H9 (cell line): ENCODE data around the gene COMMD1. TPM values are rescaled to one million over a fixed set of nuclear protein-coding genes. Genes with fewer than 3 reads are reported as not detected.

Experiments
- DNase-seq: peaks from one replicate; pipeline ENCODE4 v3.0.0-alpha.2; 2017
- H2AFZ ChIP-seq: one replicate; pipeline ENCODE4 v1.6.1; 2013; ENCODE audit warnings: mild to moderate bottlenecking, low read length, control low read depth, moderate library complexity
- H2AK5ac ChIP-seq: 2 replicates; pipeline ENCODE4 v1.6.1; 2013; ENCODE audit warnings: low read length, control low read depth, mixed read lengths; ENCODE audit not compliant: insufficient read length
- H2BK120ac ChIP-seq: one replicate; pipeline ENCODE4 v1.6.1; 2013; ENCODE audit warnings: low read depth, mild to moderate bottlenecking, low read length, control low read depth, inconsistent platforms; ENCODE audit not compliant: poor library complexity, severe bottlenecking
- H2BK12ac ChIP-seq: 2 replicates; pipeline ENCODE4 v1.6.1; 2013; ENCODE audit warnings: low read length, control low read depth, mixed read lengths, low read depth; ENCODE audit not compliant: insufficient read length
- H2BK15ac ChIP-seq: 2 replicates; pipeline ENCODE4 v1.6.1; 2013; ENCODE audit warnings: low read depth, low read length, control low read depth
- H2BK20ac ChIP-seq: one replicate; pipeline ENCODE4 v1.6.1; 2013; ENCODE audit warnings: low read depth, mild to moderate bottlenecking, low read length, control low read depth, inconsistent platforms; ENCODE audit not compliant: poor library complexity, severe bottlenecking
- H2BK5ac ChIP-seq: 2 replicates; pipeline ENCODE4 v1.6.1; 2013; ENCODE audit warnings: low read length, control low read depth, mixed read lengths; ENCODE audit not compliant: insufficient read length
- H3K14ac ChIP-seq: 2 replicates; pipeline ENCODE4 v1.6.1; 2013; ENCODE audit warnings: low read length, control low read depth; ENCODE audit not compliant: insufficient read depth
- H3K18ac ChIP-seq: 2 replicates; pipeline ENCODE4 v1.6.1; 2013; ENCODE audit warnings: low read depth, mild to moderate bottlenecking, mixed read lengths, low read length, control low read depth; ENCODE audit not compliant: insufficient read length
- H3K23ac ChIP-seq: 2 replicates; pipeline ENCODE4 v1.6.1; 2013; ENCODE audit warnings: low read length, control low read depth, mixed read lengths, low read depth; ENCODE audit not compliant: insufficient read length
- H3K23me2 ChIP-seq: 2 replicates; pipeline ENCODE4 v1.6.1; 2013; ENCODE audit warnings: low read depth, mild to moderate bottlenecking, mixed read lengths, low read length, control low read depth; ENCODE audit not compliant: insufficient read length, poor library complexity, severe bottlenecking
- H3K27ac ChIP-seq: 2 replicates; pipeline ENCODE4 v1.5.1; 2013; ENCODE audit warnings: low read length, control low read depth, mixed read lengths, low read depth; ENCODE audit not compliant: insufficient read length
- H3K27me3 ChIP-seq: 2 replicates; pipeline ENCODE4 v1.6.1; 2013; ENCODE audit warnings: low read length, control low read depth, inconsistent platforms; ENCODE audit not compliant: insufficient read depth
- H3K4ac ChIP-seq: 2 replicates; pipeline ENCODE4 v1.6.1; 2013; ENCODE audit warnings: low read depth, mild to moderate bottlenecking, control low read depth, inconsistent platforms, low read length, moderate library complexity
- H3K4me1 ChIP-seq: 2 replicates; pipeline ENCODE4 v1.6.1; 2013; ENCODE audit warnings: low read length, control low read depth, inconsistent platforms; ENCODE audit not compliant: insufficient read depth
- H3K4me2 ChIP-seq: 2 replicates; pipeline ENCODE4 v1.6.1; 2013; ENCODE audit warnings: low read length, control low read depth, mixed read lengths; ENCODE audit not compliant: insufficient read length, insufficient read depth
- H3K56ac ChIP-seq: 2 replicates; pipeline ENCODE4 v1.6.1; 2013; ENCODE audit warnings: low read depth, mild to moderate bottlenecking, mixed read lengths, low read length, control low read depth; ENCODE audit not compliant: insufficient read length
- H3K79me1 ChIP-seq: 2 replicates; pipeline ENCODE4 v1.6.1; 2013; ENCODE audit warnings: low read depth, mild to moderate bottlenecking, moderate library complexity, low read length, control low read depth, inconsistent platforms; ENCODE audit not compliant: insufficient read depth, poor library complexity, severe bottlenecking
- H3K79me2 ChIP-seq: 2 replicates; pipeline ENCODE4 v1.6.1; 2013; ENCODE audit warnings: low read length, control low read depth, inconsistent platforms; ENCODE audit not compliant: insufficient read depth
- H3K9ac ChIP-seq: 2 replicates; pipeline ENCODE4 v1.6.1; 2013; ENCODE audit warnings: low read length, control low read depth, mixed read lengths; ENCODE audit not compliant: insufficient read length; ENCODE audit errors: extremely low read depth
- H3K9me3 ChIP-seq: one replicate; pipeline ENCODE4 v1.6.1; 2013; ENCODE audit warnings: low read depth, low read length, inconsistent platforms; ENCODE audit not compliant: control insufficient read depth
- H3T11ph ChIP-seq: one replicate; pipeline ENCODE4 v1.6.1; 2013; ENCODE audit warnings: mild to moderate bottlenecking, low read length, control low read depth, inconsistent platforms
- H4K20me1 ChIP-seq: one replicate; pipeline ENCODE4 v1.6.1; 2013; ENCODE audit not compliant: control insufficient read depth, insufficient read length, insufficient read depth
- H4K5ac ChIP-seq: 2 replicates; pipeline ENCODE4 v1.6.1; 2013; ENCODE audit warnings: low read depth, mild to moderate bottlenecking, mixed read lengths, low read length, control low read depth; ENCODE audit not compliant: insufficient read length
- H4K8ac ChIP-seq: replicated peaks from 2 replicates; pipeline ENCODE4 v1.6.1; 2013; ENCODE audit warnings: low read length, control low read depth, mixed read lengths, low read depth; ENCODE audit not compliant: insufficient read length
- H4K91ac ChIP-seq: 2 replicates; pipeline ENCODE4 v1.6.1; 2013; ENCODE audit warnings: low read depth, mild to moderate bottlenecking, moderate library complexity, mixed read lengths, low read length, control low read depth; ENCODE audit not compliant: insufficient read length
- H3K27ac Mint-ChIP-seq, 3 experiments: 2 replicates in 2 of 3; 3 replicates in 1 of 3; pipeline ENCODE4 v1.8.0; 2020 to 2021; ENCODE audit warnings: mixed read lengths in 3 of 3, mild to moderate bottlenecking in 1 of 3, moderate library complexity in 1 of 3
- H3K27me3 Mint-ChIP-seq: 2 replicates; pipeline ENCODE4 v1.8.0; 2021; ENCODE audit warnings: low read depth, mild to moderate bottlenecking, moderate library complexity, mixed read lengths
- H3K36me3 Mint-ChIP-seq, 3 experiments: 2 replicates in 2 of 3; 3 replicates in 1 of 3; pipeline ENCODE4 v1.8.0; 2020 to 2021; ENCODE audit warnings: low read depth in 3 of 3, mixed read lengths in 3 of 3; ENCODE audit not compliant: insufficient read depth in 1 of 3
- H3K4me1 Mint-ChIP-seq, 2 experiments: 2 replicates each; pipeline ENCODE4 v1.8.0; 2020; ENCODE audit warnings: mixed read lengths in 2 of 2
- H3K4me3 Mint-ChIP-seq, 2 experiments: 2 replicates in 1 of 2; 3 replicates in 1 of 2; pipeline ENCODE4 v1.8.0; 2020 to 2021; ENCODE audit warnings: mild to moderate bottlenecking in 2 of 2, mixed read lengths in 2 of 2, moderate library complexity in 1 of 2
- H3K9me3 Mint-ChIP-seq, 2 experiments: 2 replicates in 1 of 2; 3 replicates in 1 of 2; pipeline ENCODE4 v1.8.0; 2020; ENCODE audit warnings: mild to moderate bottlenecking in 2 of 2, mixed read lengths in 2 of 2, moderate library complexity in 1 of 2
- CTCF ChIP-seq: fragments of 200-600 bp; sonication (generic); conservative IDR thresholded peaks from 3 replicates; pipeline ENCODE4 v1.8.0; 2021; ENCODE audit warnings: antibody characterized with exemption, mild to moderate bottlenecking
- WGBS: extraction: QIAGEN DNeasy Blood & Tissue Kit; methylation state at CpG from one replicate; pipeline ENCODE4 v1.1.7; 2013; ENCODE audit warnings: missing lambda C conversion rate, low lambda C conversion rate, mixed read lengths; ENCODE audit not compliant: insufficient read length; ENCODE audit errors: extremely low coverage; 5-methylcytosine and 5-hydroxymethylcytosine counted together
- total RNA-seq: library from RNA; stranded (reverse); gene quantifications from 2 replicates; pipeline ENCODE4 v1.2.1, GENCODE V29; 2021

COMMD1 gene
- total RNA-seq, 1 experiment from 2014 or later, result 31.5 TPM

- Mint-ChIP-seq H3K27ac (peak overlapping the region in 1 of 3 experiments; percentile 6; a peak in 1 of 7 replicates), H3K4me1 (peaks cover 24 to 37% of the 10 kb centered on the region in 2 experiments), H3K9me3 (peaks cover 11 to 16% of the 10 kb centered on the region in 2 experiments), H3K4me3 (no peak overlapping the region), H3K27me3 (no peaks in the 10 kb centered on the region), H3K36me3 (peaks cover 8 to 20% (median 19%) of the 10 kb centered on the region in 3 experiments)
- H3K56ac ChIP-seq, result no peak overlapping the region
- no peak overlapping the region for H2BK15ac ChIP-seq
- TF ChIP-seq CTCF, result no peak
- H4K91ac ChIP-seq, result no peak overlapping the region
- no peak overlapping the region for H3K4me2 ChIP-seq
- no peak overlapping the region for H3K9ac ChIP-seq
- no peak overlapping the region for H2BK12ac ChIP-seq
- no peaks in the 10 kb centered on the region; the same call in 1 of the 2 replicates for H3K4me1 ChIP-seq
- H2BK5ac ChIP-seq, result no peak overlapping the region
- no peak overlapping the region for H3K27ac ChIP-seq
- no peak overlapping the region for H3T11ph ChIP-seq
- H3K14ac ChIP-seq, result no peak overlapping the region
- no peaks in the 10 kb centered on the region for H3K9me3 ChIP-seq
- no peak overlapping the region for H4K8ac ChIP-seq
- no peak overlapping the region for H2AFZ ChIP-seq
- no peak overlapping the region for H3K4ac ChIP-seq
- H2AK5ac ChIP-seq, result no peak overlapping the region
- H3K23me2 ChIP-seq, result no peaks in the 10 kb centered on the region
- no peaks in the 10 kb centered on the region for H3K79me2 ChIP-seq
- DNase-seq, result no peak
- H4K20me1 ChIP-seq, result no peaks in the 10 kb centered on the region
- no peak overlapping the region for H3K18ac ChIP-seq
- no peak overlapping the region for H2BK120ac ChIP-seq
- no peaks in the 10 kb centered on the region for H3K79me1 ChIP-seq
- WGBS, result no CpG with 5 or more reads among the region's 1 CpG
- H2BK20ac ChIP-seq, result no peak overlapping the region
- H3K27me3 ChIP-seq, result no peaks in the 10 kb centered on the region
- no peak overlapping the region for H4K5ac ChIP-seq
- H3K23ac ChIP-seq, result no peak overlapping the region
Measured at GRCh38 chr2:61949458-61949713, 43.9 kb downstream of the COMMD1 start.
